Activated T-helper 1 cell treated with anti-CD3 and anti-CD28 coated beads, Interleukin-12 subunit alpha, Interleukin-12 subunit beta, Interleukin-2, Interleukin-4 antibody, amounts not matched to agents 30 ng/mL and 10 ng/mL and 1 ng/mL, durations not matched to agents 14 hours and 24 hours and 36 hours (primary cell): ENCODE measurements around the gene MAPKAPK2. TPM values are rescaled to one million over a fixed set of nuclear protein-coding genes. Genes with fewer than 3 reads are reported as not detected.
"Not testable (repeated sequence)": the region's sequence is repeated elsewhere in the genome, so short reads cannot be mapped to it uniquely, and the experiment has no call there.

Experiments used
- DNase-seq: peaks from one replicate; pipeline ENCODE4 v3.0.0; 2021; ENCODE audit warnings: low spot score
- H3K27ac Mint-ChIP-seq: one replicate; pipeline ENCODE4 v1.8.0; 2021; ENCODE audit warnings: mild to moderate bottlenecking, mixed read lengths
- H3K27me3 Mint-ChIP-seq: one replicate; pipeline ENCODE4 v1.8.0; 2022; ENCODE audit warnings: mild to moderate bottlenecking, moderate library complexity, mixed read lengths; ENCODE audit not compliant: insufficient read depth
- H3K36me3 Mint-ChIP-seq: one replicate; pipeline ENCODE4 v1.8.0; 2021; ENCODE audit warnings: low read depth, mixed read lengths
- H3K4me1 Mint-ChIP-seq: one replicate; pipeline ENCODE4 v1.8.0; 2021; ENCODE audit warnings: low read depth, mixed read lengths
- H3K4me3 Mint-ChIP-seq: one replicate; pipeline ENCODE4 v1.8.0; 2021; ENCODE audit warnings: mild to moderate bottlenecking, moderate library complexity, mixed read lengths
- H3K9me3 Mint-ChIP-seq: one replicate; pipeline ENCODE4 v1.8.0; 2021; ENCODE audit warnings: mixed read lengths
- intact Hi-C: fragments of 100-400 bp; cut with micrococcal nuclease; formaldehyde crosslinking; loops from one replicate; pipeline ENCODE4 v1.15.1; 2024
- total RNA-seq: library from RNA; stranded (reverse); gene quantifications from 2 replicates; pipeline ENCODE4 v1.2.3, GENCODE V29; 2022

Gene MAPKAPK2
- total RNA-seq, 1 donor from 2014 or later = 120 TPM

- Mint-ChIP-seq H3K4me3 (no peak overlapping the region), H3K27ac (no peak overlapping the region), H3K36me3 (peaks cover 7% of the 10 kb centered on the region), H3K4me1 (peaks cover 21% of the 10 kb centered on the region), H3K27me3 (peaks cover 27% of the 10 kb centered on the region), H3K9me3 (no peaks in the 10 kb centered on the region)
- intact Hi-C loops = loop anchor here (1.0 kb wide), 2 partner anchors 9 to 18 kb away; no protein-coding TSS in a partner anchor
- no peak for DNase-seq
Observed at GRCh38 chr1:206757524-206758266, 73.0 kb downstream of the MAPKAPK2 start.

DNA sequence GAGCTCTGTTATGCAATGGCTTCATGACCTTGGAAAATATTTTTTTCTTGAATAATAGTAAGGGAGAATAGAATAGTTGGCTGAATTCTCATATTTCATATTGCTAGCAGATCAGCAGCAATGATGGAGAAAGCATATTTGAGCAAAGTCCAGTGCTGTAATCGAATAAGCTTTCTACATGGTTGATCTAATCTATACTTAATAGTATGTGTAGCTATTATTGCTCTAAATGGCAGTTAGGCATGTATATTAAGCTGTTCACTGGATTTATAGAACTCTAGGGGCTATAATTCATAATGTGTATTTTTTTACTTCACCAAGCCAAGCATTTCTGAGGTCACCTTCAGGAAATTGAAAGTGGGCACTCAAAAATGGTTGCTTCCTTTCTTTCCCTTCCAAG lies 75.9 kb downstream of the MAPKAPK2 start:
- no peak overlapping the region for H3K27ac Mint-ChIP-seq
- H3K27me3 Mint-ChIP-seq = peaks cover 39% of the 10 kb centered on the region
- peaks cover 14% of the 10 kb centered on the region for H3K9me3 Mint-ChIP-seq
- H3K4me3 Mint-ChIP-seq = no peak overlapping the region
- peaks cover 6% of the 10 kb centered on the region for H3K36me3 Mint-ChIP-seq
- no peak for DNase-seq
- H3K4me1 Mint-ChIP-seq = peaks cover 25% of the 10 kb centered on the region
- intact Hi-C loops = no loop called here

- DNase-seq = no peak
- H3K36me3 Mint-ChIP-seq = peaks cover 6% of the 10 kb centered on the region
- H3K4me3 Mint-ChIP-seq = no peak overlapping the region
- H3K27me3 Mint-ChIP-seq = peaks cover 35% of the 10 kb centered on the region
- peaks cover 14% of the 10 kb centered on the region for H3K9me3 Mint-ChIP-seq
- intact Hi-C loops = no loop called here
- H3K27ac Mint-ChIP-seq = no peak overlapping the region
- peaks cover 28% of the 10 kb centered on the region for H3K4me1 Mint-ChIP-seq
Observed at GRCh38 chr1:206761159-206761768, 76.6 kb downstream of the MAPKAPK2 start.

- H3K36me3 Mint-ChIP-seq, intact Hi-C loops, H3K4me3 Mint-ChIP-seq, DNase-seq, H3K27ac Mint-ChIP-seq: not testable (repeated sequence)
- Mint-ChIP-seq H3K4me1 (peaks cover 39% of the 10 kb centered on the region), H3K27me3 (peaks cover 32% of the 10 kb centered on the region), H3K9me3 (peaks cover 14% of the 10 kb centered on the region)
Observed at GRCh38 chr1:206762741-206763364, 78.1 kb downstream of the MAPKAPK2 start.

GRCh38 chr1:206765771-206766170 lies 81.1 kb downstream of the MAPKAPK2 start:
- not testable (repeated sequence) for H3K27ac Mint-ChIP-seq, H3K4me3 Mint-ChIP-seq, DNase-seq, H3K36me3 Mint-ChIP-seq
- H3K4me1 Mint-ChIP-seq = peaks cover 68% of the 10 kb centered on the region
- H3K9me3 Mint-ChIP-seq = peaks cover 14% of the 10 kb centered on the region
- peaks cover 39% of the 10 kb centered on the region for H3K27me3 Mint-ChIP-seq
- intact Hi-C loops = loop anchor here (1.0 kb wide), 2 partner anchors 7 to 26 kb away; no protein-coding TSS in a partner anchor

- peaks cover 6% of the 10 kb centered on the region for H3K36me3 Mint-ChIP-seq
- peak overlapping the region; percentile 29 for H3K4me3 Mint-ChIP-seq
- no peak overlapping the region for H3K27ac Mint-ChIP-seq
- intact Hi-C loops = loop anchor here (1.0 kb wide), 2 partner anchors 8 to 27 kb away; no protein-coding TSS in a partner anchor
- peaks cover 34% of the 10 kb centered on the region for H3K27me3 Mint-ChIP-seq
- H3K4me1 Mint-ChIP-seq = peaks cover 74% of the 10 kb centered on the region
- peaks cover 14% of the 10 kb centered on the region for H3K9me3 Mint-ChIP-seq
- peak; percentile 64 for DNase-seq
Observed at GRCh38 chr1:206766251-206766856, 81.6 kb downstream of the MAPKAPK2 start.

GRCh38 chr1:206768472-206769303 lies 84.0 kb downstream of the MAPKAPK2 start:
- no peak for DNase-seq
- H3K36me3 Mint-ChIP-seq = peaks cover 3% of the 10 kb centered on the region
- intact Hi-C loops = loop anchor here (1.0 kb wide), 3 partner anchors 16 to 35 kb away; no protein-coding TSS in a partner anchor
- no peak overlapping the region for H3K27ac Mint-ChIP-seq
- H3K4me1 Mint-ChIP-seq = peaks cover 83% of the 10 kb centered on the region
- peaks cover 35% of the 10 kb centered on the region for H3K27me3 Mint-ChIP-seq
- H3K9me3 Mint-ChIP-seq = peaks cover 9% of the 10 kb centered on the region
- no peak overlapping the region for H3K4me3 Mint-ChIP-seq

GRCh38 chr1:206769304-206769731 lies 84.6 kb downstream of the MAPKAPK2 start:
- Mint-ChIP-seq H3K36me3 (peaks cover 2% of the 10 kb centered on the region), H3K4me3 (peak overlapping the region; percentile 24), H3K4me1 (peaks cover 82% of the 10 kb centered on the region), H3K27ac (peak overlapping the region; percentile 57), H3K9me3 (peaks cover 3% of the 10 kb centered on the region), H3K27me3 (peaks cover 33% of the 10 kb centered on the region)
- DNase-seq = peak; percentile 70
- intact Hi-C loops = loop anchor here (1.0 kb wide), 3 partner anchors 15 to 35 kb away; no protein-coding TSS in a partner anchor

GRCh38 chr1:206770531-206771337 lies 86.0 kb downstream of the MAPKAPK2 start, which contains the start of gene IL19:
Gene IL19 (plus strand): TSS chr1:206770773. CDS start chr1:206836663, 65,890 bp downstream.
- Mint-ChIP-seq H3K9me3 (no peaks in the 10 kb centered on the region), H3K36me3 (no peaks in the 10 kb centered on the region), H3K4me1 (peaks cover 75% of the 10 kb centered on the region), H3K27me3 (peaks cover 43% of the 10 kb centered on the region), H3K4me3 (peak within 1 kb of the TSS; percentile 41), H3K27ac (no peak within 1 kb of the TSS)
- DNase-seq = no peak
- intact Hi-C loops = no loop called here

- peaks cover 43% of the 10 kb centered on the region for H3K27me3 Mint-ChIP-seq
- H3K36me3 Mint-ChIP-seq = no peaks in the 10 kb centered on the region
- no peak for DNase-seq
- no peaks in the 10 kb centered on the region for H3K9me3 Mint-ChIP-seq
- intact Hi-C loops = no loop called here
- H3K4me1 Mint-ChIP-seq = peaks cover 69% of the 10 kb centered on the region
- H3K27ac Mint-ChIP-seq = no peak overlapping the region
- H3K4me3 Mint-ChIP-seq = peak overlapping the region; percentile 40
Observed at GRCh38 chr1:206771338-206771692, 86.6 kb downstream of the MAPKAPK2 start.

GRCh38 chr1:206772243-206772937 lies 87.7 kb downstream of the MAPKAPK2 start, which contains the start of gene IL10:
Gene IL10 (minus strand): TSS chr1:206772494. CDS start chr1:206772435, 59 bp downstream.
- DNase-seq = no peak
- Mint-ChIP-seq H3K9me3 (no peaks in the 10 kb centered on the region), H3K27ac (no peak within 1 kb of the TSS), H3K4me3 (no peak within 1 kb of the TSS), H3K4me1 (peaks cover 58% of the 10 kb centered on the region), H3K36me3 (no peaks in the 10 kb centered on the region), H3K27me3 (peaks cover 45% of the 10 kb centered on the region)
- intact Hi-C loops = no loop called here
